HG02938 (cell line): ENCODE data around the gene OTOP2.

ENCODE experiments used
- ATAC-seq: cut with Tn5 transposase; IDR thresholded peaks from one replicate; pipeline ENCODE4 v1.9.1; 2021; ENCODE audit warnings: mild to moderate bottlenecking, moderate library complexity; ENCODE audit not compliant: unreplicated experiment

The OTOP2 gene

GRCh38 chr17:74950207-74950606 lies 26.1 kb downstream of the OTOP2 start:
- ATAC-seq, result no peak

- no peak for ATAC-seq
Observed at GRCh38 chr17:74951065-74951464, 27.0 kb downstream of the OTOP2 start.

DNA sequence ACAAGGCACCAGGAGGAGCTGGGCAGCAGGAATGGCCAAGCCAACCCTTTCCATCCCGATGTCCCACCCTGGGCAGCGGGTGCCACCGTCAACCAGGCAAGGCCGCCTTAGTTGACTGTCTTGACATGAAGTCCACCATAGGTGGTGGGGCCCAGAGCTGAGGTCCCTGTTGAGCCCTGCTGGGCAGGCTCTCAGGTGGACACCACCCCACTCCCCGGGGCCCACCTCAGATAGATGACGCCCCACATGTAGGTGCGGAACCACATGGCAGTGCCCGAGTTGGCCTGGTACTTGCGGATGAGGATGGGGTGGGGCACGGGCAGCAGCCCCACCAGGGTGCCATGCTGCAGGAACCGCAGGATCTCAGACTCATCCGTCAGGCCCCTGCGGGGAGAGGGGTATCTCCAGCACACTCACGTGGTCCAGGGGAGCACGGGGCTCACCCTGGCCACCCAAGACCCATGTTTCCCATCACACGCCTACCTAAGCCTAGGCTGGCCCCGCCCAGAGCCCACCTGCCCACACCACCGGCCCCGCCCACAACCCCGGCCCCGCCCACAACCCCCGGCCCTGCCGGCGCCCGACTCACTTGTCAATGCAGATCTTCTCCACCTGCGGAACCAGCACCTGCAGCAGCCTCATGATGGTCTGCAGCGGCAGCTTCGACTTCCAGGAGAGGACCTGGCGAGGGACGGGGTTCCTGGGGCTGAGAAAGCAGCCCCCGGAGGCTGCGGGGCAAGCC lies 27.8 kb downstream of the OTOP2 start:
- ATAC-seq, result no peak

DNA sequence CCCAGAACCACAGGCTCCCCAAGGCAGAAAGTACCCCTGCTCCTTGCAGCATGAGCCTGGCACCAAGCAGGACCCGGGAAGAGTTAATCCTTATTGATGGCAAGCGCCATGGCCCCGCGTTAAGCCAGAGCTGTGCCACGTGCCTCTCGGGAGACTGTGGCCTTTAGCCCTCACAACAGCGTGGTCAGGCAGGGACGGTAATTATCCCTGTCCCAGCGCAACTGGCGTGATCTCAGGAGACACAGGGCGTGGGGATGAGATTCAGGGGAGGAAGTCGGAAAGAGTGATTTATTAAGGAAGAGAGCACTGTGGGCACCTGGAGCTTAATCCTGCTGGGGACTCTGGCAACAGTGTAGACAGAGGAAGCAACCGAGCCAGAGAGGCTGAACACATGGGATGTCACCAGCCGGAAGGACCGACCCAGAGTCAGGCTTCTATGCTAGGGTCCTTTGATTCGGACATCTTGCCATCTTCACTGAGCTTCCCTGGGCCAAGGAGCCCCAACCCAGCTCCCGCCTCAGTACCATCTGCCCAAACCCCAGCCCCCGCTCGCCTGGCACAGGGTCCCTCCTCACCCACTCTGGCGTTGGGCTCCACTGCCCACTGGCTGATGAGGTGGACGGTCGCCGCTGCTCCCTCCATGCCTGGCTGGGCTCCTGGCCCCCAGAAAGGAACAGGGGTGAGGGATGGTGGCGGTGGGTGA lies 28.5 kb downstream of the OTOP2 start:
- no peak for ATAC-seq

DNA sequence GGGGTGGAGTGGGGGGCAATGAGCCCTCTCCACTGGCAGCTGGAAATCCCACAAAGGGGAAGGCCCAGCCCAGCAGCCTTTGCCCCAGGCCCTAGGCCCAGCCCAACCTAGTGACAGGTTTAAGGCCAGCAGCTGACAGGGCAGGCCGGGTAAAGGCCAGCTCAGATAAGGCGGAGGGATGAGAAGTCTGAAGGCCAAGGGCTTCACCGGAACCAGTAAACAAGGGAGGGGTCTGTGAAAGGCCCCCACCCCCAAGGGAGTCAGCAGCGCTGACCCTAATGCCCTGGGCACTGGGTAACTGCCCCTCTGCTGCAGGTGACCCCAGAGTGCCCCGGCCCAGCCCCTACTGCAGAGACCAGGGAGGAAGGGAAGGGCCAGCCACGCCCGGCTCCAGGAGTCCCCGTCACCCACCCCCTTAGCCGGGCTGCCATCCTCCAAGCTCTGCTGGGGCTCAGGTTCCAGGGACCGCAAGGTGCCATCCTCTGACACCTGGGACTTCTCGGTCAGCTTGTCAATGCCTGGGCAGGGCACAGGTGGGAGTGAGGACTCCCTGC lies 29.1 kb downstream of the OTOP2 start:
- ATAC-seq, result no peak

- ATAC-seq, result no peak
Observed at GRCh38 chr17:74954115-74954514, 30.0 kb downstream of the OTOP2 start.

DNA sequence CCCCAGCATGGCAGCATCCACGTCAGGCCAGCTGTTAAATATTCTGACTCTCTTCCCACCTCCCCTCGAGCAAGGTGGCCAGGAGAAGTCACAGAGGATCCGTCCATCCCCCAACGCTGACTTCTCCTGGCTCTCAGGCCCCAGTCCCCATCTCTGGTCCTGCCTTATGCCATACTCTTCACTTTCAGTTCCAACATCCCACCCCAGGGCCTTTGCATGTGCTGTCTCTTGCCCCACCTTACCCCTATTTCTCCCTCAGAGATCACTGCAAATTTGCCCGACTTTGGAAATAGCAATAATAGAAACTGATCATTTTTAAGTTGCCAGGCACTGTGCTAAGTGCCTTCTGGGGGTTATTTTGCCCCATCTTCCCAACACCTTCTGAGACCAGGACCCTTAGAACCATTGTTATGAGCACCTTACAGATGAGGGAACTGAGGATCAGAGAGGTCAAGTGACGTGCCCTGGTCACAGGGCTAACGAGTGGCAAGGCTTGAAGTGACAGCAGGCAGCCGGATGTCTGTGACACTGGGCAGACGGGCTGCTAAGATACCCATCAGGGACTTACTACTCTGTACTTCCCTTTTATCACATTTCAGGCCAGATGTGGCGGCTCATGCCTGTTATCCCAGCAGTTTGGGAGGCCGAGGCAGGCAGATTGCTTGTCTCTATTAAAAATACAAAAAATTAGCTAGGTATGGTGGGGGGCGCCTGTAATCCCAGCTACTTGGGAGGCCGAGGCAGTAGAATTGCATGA lies 30.8 kb downstream of the OTOP2 start:
- ATAC-seq, result no peak

DNA sequence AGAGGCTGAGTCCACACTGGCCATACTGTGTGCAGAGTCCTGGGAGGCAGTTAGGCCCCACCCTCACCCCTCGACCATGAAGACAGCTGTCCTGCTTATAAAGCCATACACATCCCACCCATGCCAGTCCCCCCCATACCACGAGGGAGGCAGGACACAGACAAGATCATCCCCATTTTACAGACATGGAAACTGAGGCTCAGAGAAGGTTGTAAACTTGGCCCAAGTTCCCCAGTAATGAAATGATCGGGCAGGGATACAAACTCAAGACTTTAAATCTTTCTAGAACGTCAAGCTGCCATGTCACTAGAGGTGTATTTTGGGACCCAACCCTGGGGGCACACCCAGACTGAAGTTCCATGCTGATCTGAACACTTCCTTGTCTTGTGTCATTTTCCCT lies 32.0 kb downstream of the OTOP2 start:
- ATAC-seq, result no peak

DNA sequence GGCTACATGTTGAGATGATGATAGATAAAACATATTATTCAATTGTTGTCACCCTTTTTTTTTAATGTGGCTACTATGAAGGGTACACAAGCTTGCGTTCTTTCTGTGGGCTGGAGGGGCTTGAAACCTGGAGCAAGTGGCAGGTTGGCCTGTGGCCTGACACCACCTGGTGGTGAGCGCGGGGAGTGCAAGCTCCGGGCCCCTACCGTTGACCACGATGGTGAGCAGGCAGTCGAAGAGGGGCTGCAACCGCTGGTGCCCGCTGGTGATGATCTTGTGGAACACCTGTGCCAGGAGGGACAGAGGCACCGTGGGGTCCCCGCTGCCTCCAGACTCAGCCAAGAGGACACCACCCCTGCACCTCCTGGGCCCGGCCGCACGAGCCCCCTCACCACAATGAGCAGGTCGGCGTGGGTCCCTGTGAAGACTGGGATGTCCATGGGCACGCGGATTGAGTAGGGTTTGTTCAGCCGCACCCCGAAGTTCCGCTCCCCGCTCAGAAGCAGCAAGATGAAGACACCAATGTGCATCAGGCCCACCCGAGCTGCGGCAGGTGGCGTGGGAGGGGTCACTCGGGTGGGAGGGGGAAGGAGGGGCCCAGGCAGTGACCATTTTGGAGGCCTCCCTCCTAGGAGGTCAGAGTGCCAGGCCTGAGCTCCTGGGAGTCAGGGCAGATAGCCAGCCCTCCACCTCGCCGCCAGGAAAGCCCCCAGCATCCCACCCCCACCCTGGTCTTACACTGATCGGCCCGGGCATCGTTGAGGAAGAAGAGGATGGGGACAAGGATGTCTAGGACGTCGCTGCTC lies 34.1 kb downstream of the OTOP2 start:
- no peak for ATAC-seq

GRCh38 chr17:74959826-74960515 lies 35.9 kb downstream of the OTOP2 start:
- ATAC-seq, result no peak

GRCh38 chr17:74960570-74961342 lies 36.7 kb downstream of the OTOP2 start:
- no peak for ATAC-seq

GRCh38 chr17:74961657-74962350 lies 37.7 kb downstream of the OTOP2 start:
- ATAC-seq, result no peak

DNA sequence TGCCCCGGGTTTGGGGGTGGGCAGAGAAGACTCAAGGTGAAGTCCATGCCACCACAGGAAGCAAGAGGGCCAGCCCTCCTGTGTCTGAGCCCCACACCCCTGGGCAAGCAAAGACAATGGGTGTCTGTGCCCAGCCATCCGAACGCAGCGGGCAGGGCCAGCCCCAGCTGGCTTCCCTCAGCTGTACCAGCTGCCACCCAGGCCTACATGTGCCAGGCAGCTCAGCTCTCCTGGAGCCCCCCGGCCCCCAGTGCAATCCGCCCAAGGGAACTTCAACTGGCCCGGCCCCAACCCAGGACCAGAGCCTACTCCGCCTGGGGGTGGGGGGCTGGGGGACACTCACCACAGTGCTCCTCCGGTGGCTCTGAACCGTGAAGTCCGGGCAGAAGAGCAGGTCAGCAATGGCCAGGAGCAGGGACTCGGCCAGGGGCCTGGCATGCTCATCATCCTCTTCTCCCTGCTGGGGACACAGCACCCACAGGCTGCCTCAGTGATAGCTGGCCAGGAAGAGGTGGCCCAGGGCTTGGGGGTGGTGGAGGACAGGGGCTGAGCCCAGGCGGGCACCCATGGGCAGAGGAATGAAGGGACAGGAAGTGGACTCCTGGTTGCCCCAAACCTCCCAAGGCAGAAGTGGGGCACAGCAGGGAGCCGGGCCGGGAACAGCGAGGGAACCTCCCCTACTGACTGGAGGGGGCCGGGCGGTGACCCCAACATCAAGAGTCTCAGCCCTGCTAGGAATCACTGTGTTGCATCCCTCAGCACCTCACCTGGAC lies 38.7 kb downstream of the OTOP2 start:
- no peak for ATAC-seq

- no peak for ATAC-seq
Observed at GRCh38 chr17:74963656-74964055, 39.6 kb downstream of the OTOP2 start.

DNA sequence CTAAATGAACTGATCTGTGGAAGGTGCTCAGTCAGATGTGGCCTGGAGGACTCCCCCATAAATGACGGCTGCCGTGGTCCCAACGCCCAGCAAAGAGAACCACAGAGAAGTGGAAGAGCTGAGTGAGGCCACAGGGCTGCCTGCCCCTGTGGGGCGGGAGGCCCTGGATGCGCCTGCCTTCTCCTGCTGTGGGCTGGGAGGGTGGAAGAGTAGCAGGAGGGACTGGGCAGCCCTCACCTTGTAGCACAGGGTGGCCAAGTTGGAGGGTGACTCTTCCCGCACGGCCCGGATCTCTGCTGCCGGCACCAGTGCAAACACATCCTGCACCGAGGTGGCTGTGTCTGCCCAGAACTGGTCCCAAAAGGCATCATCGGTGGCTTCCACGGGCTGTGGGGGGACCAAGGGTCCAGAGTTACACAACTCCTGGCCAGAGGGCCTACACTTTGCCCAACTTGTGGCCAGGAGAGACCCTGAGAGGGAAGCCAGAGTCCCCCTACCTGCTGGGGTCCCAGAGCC lies 40.2 kb downstream of the OTOP2 start:
- ATAC-seq, result no peak

DNA sequence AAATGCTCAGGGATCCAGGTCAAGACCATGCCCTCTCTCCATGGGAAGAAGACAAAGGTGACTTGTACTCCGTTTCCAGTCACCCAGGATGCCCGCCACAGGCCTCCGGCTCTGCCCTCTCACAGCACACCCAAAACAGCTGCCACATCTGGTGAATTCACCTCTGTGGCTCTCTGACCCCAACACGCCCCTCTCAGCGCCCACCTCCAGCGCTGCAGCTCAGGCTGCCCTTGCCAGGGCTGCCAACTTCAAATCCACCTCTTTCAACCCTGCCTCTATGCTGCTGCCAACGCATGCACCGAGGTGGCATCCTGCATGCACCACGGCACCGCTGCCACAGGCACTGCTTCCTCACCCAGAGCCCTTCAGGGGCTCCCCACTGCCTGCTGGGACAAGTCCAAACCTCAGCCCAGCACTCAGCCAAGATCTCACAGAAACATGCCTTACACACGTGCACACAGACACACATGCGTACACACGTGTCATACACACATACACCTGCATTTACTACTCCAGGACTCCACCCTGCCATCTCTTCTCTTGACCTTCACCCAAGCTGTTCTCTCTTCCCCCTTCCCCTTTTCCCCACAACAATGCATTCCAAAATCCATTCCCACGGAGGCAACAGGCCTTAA lies 41.0 kb downstream of the OTOP2 start:
- no peak for ATAC-seq

- no peak for ATAC-seq
Observed at GRCh38 chr17:74968361-74968780, 44.3 kb downstream of the OTOP2 start.
